B cell (primary cell): Measurements from ENCODE around the gene MED20. TPM values are rescaled to one million over a fixed set of nuclear protein-coding genes. Genes with fewer than 3 reads are reported as not detected.

Experiments used
- ATAC-seq: fragments of 200-7000 bp; cut with Tn5 transposase; one replicate; pipeline ENCODE4 v1.10.0; 2021; ENCODE audit warnings: low read depth, mild to moderate bottlenecking, moderate number of reproducible peaks, moderate library complexity
- CTCF ChIA-PET: fragments of 350-600 bp; sonication (Branson Sonifier 250); formaldehyde crosslinking; loops from one replicate; lab custom pipeline; 2021; ENCODE audit warnings: antibody characterized with exemption, inconsistent platforms; lab: Charles Lee
- POLR2A ChIA-PET: fragments of 350-600 bp; sonication (Branson Sonifier 250); formaldehyde crosslinking; loops from one replicate; lab custom pipeline; 2021; ENCODE audit warnings: antibody characterized with exemption; lab: Charles Lee
- DNase-seq: peaks from one replicate; pipeline ENCODE4 v3.0.0; 2013
- H2AFZ ChIP-seq: 2 replicates; pipeline ENCODE4 v1.6.1; 2012; ENCODE audit warnings: mild to moderate bottlenecking, low read depth, low read length; ENCODE audit not compliant: insufficient read depth, poor library complexity, severe bottlenecking
- H3K27ac ChIP-seq, 2 donors: 1 replicate in 1 of 2; 2 replicates in 1 of 2; pipeline ENCODE4 v1.5.1; 2012 to 2013; ENCODE audit warnings: low read length in 2 of 2, mild to moderate bottlenecking in 2 of 2, moderate library complexity in 1 of 2
- H3K27me3 ChIP-seq, 4 experiments: fragments of 200-600 bp in 1 of 4; sonication (generic) in 1 of 4; replicated peaks in 1 of 4; 1 replicate in 2 of 4; 2 replicates in 2 of 4; pipeline versions ENCODE4 v1.6.1 to v1.7.0; 2013 to 2016; ENCODE audit warnings: low read length in 3 of 4, mild to moderate bottlenecking in 2 of 4, mixed read lengths in 1 of 4, moderate library complexity in 1 of 4; ENCODE audit not compliant: insufficient read depth in 4 of 4, control insufficient read depth in 3 of 4; ENCODE audit errors: control extremely low read depth in 1 of 4
- H3K36me3 ChIP-seq, 2 experiments: replicated peaks in 1 of 2; 1 replicate in 1 of 2; 2 replicates in 1 of 2; pipeline versions ENCODE4 v1.6.1 to v1.7.1; 2013; ENCODE audit warnings: low read length in 1 of 2; ENCODE audit not compliant: insufficient read depth in 2 of 2, control insufficient read depth in 1 of 2; ENCODE audit errors: control extremely low read depth in 1 of 2, extremely low read depth in 1 of 2
- H3K4me1 ChIP-seq, 2 donors: fragments of 200-600 bp in 1 of 2; sonication (generic) in 1 of 2; 1 replicate in 1 of 2; 2 replicates in 1 of 2; pipeline versions ENCODE4 v1.5.1 to v1.6.1; 2013 to 2017; ENCODE audit warnings: low read length in 2 of 2; ENCODE audit not compliant: control insufficient read depth in 2 of 2, insufficient read depth in 2 of 2
- H3K4me2 ChIP-seq: replicated peaks from 2 replicates; pipeline ENCODE3; 2012; ENCODE audit warnings: mild to moderate bottlenecking, low read depth, low read length; ENCODE audit not compliant: poor library complexity, severe bottlenecking
- H3K4me3 ChIP-seq, 5 experiments: fragments of 200-600 bp in 1 of 5; sonication (generic) in 1 of 5; 1 replicate in 3 of 5; 2 replicates in 2 of 5; pipeline versions ENCODE4 v1.5.1 to v1.7.0; 2011 to 2016; ENCODE audit warnings: low read length in 4 of 5, mild to moderate bottlenecking in 4 of 5, low read depth in 2 of 5, control low read depth in 1 of 5, moderate library complexity in 1 of 5; ENCODE audit not compliant: insufficient read depth in 1 of 5; ENCODE audit errors: control extremely low read depth in 1 of 5, extremely low read depth in 1 of 5
- H3K79me2 ChIP-seq: fragments of 200-600 bp; sonication (generic); one replicate; pipeline ENCODE4 v1.6.0; 2016; ENCODE audit warnings: low read length; ENCODE audit not compliant: control insufficient read depth, insufficient read depth
- H3K9ac ChIP-seq: fragments of 200-600 bp; sonication (generic); 2 replicates; pipeline ENCODE4 v1.6.1; 2017; ENCODE audit warnings: mild to moderate bottlenecking, low read length, moderate library complexity
- H3K9me3 ChIP-seq, 3 donors: one replicate each; pipeline versions ENCODE4 v1.6.1 to v1.7.1; 2013; ENCODE audit warnings: low read length in 2 of 3; ENCODE audit not compliant: control insufficient read depth in 2 of 3, insufficient read depth in 1 of 3; ENCODE audit errors: control extremely low read depth in 1 of 3
- H4K20me1 ChIP-seq: 2 replicates; pipeline ENCODE4 v1.6.0; 2012; ENCODE audit warnings: mild to moderate bottlenecking, low read length; ENCODE audit not compliant: insufficient read depth, control insufficient read depth, poor library complexity, severe bottlenecking
- H3K27ac Mint-ChIP-seq: one replicate; pipeline ENCODE4 v1.8.0; 2021; ENCODE audit warnings: mixed read lengths
- H3K27me3 Mint-ChIP-seq: one replicate; pipeline ENCODE4 v1.8.0; 2021; ENCODE audit warnings: mixed read lengths
- H3K4me1 Mint-ChIP-seq: one replicate; pipeline ENCODE4 v1.8.0; 2021; ENCODE audit warnings: mixed read lengths
- H3K4me3 Mint-ChIP-seq: one replicate; pipeline ENCODE4 v1.8.0; 2021; ENCODE audit warnings: mixed read lengths
- H3K9me3 Mint-ChIP-seq: one replicate; pipeline ENCODE4 v1.8.0; 2022; ENCODE audit warnings: mixed read lengths; ENCODE audit not compliant: insufficient read depth
- CTCF ChIP-seq: fragments of 200-600 bp; IDR thresholded peaks from one replicate; pipeline ENCODE4 v1.8.0; 2022; ENCODE audit warnings: antibody characterized with exemption, mild to moderate bottlenecking
- EZH2 ChIP-seq: IDR thresholded peaks from 2 replicates; pipeline ENCODE4 v1.6.1; 2012; ENCODE audit warnings: borderline replicate concordance, low read depth, mild to moderate bottlenecking, moderate library complexity, low read length; ENCODE audit not compliant: insufficient read depth, poor library complexity, severe bottlenecking
- WGBS: methylation state at CpG from one replicate; pipeline ENCODE4 v1.1.5; 2013; ENCODE audit warnings: missing lambda C conversion rate; ENCODE audit not compliant: insufficient coverage; 5-methylcytosine and 5-hydroxymethylcytosine counted together
- intact Hi-C: fragments of 100-400 bp; cut with micrococcal nuclease; formaldehyde crosslinking; loops from one replicate; pipeline ENCODE4 v1.10.0; 2022
- polyA plus RNA-seq: library from polyadenylated mRNA; depleted of rRNA; stranded (reverse); fragments of >200 nt; gene quantifications from 2 replicates; pipeline ENCODE4 v1.2.3, GENCODE V29; 2012
- total RNA-seq, 2 donors: library from RNA; stranded (reverse); fragments of 120-200 nt in 1 of 2; gene quantifications; 1 replicate in 1 of 2; 2 replicates in 1 of 2; pipeline versions ENCODE4 v1.2.3 to v1.2.4, GENCODE V29; 2013 to 2022

The MED20 gene
- total and polyA plus RNA-seq, 2 donors (not counting 1 experiment from before 2014, with no cell fraction given): 4.6 to 18.2 TPM

DNA sequence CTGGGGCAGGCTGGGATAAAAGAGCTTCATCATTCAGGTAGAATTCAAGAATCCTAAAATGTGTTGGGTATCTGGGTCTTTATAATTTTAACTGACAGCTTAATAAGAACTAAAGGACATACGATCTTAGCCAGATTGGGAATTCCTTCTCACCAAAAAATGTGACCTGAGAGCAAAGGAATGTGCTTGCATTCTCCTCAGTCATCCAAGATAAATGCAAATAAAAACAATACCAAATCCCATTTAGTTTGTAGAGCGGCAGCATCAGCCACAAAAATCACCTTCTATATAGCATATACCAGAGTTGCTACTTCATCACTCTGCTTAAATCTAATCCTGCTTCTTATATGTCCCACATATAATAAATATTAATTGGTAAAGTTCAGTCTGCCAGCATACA lies 42.7 kb downstream of the MED20 start:
- no peaks in the 10 kb centered on the region for H3K36me3 ChIP-seq
- H3K4me3 Mint-ChIP-seq: no peak overlapping the region
- H3K4me3 ChIP-seq: no peak overlapping the region
- no peaks in the 10 kb centered on the region for H4K20me1 ChIP-seq
- no peak overlapping the region for H2AFZ ChIP-seq
- ChIA-PET POLR2A (interaction anchor here (0.6 to 0.7 kb wide), 2 partner anchors 17 to 147 kb away, joined by 3 to 5 read pairs; partner anchors contain the start of gene USP49), CTCF (no interaction called here)
- H3K79me2 ChIP-seq: no peaks in the 10 kb centered on the region
- no peak overlapping the region for H3K27ac Mint-ChIP-seq
- no peaks in the 10 kb centered on the region for H3K27me3 ChIP-seq
- DNase-seq (no peak), ATAC-seq (no peak)
- H3K9me3 Mint-ChIP-seq: no peaks in the 10 kb centered on the region
- no peak for TF ChIP-seq EZH2
- no peak for TF ChIP-seq CTCF
- H3K4me2 ChIP-seq: no peak overlapping the region
- WGBS: 100% methylated on average over 1 of the region's 2 CpGs
- intact Hi-C loops: no loop called here
- H3K4me1 ChIP-seq: peaks cover 0 to 2% of the 10 kb centered on the region in 2 donors
- no peak overlapping the region for H3K9ac ChIP-seq
- H3K4me1 Mint-ChIP-seq: peaks cover 8% of the 10 kb centered on the region
- H3K27ac ChIP-seq: no peak overlapping the region
- H3K9me3 ChIP-seq: no peaks in the 10 kb centered on the region
- H3K27me3 Mint-ChIP-seq: no peaks in the 10 kb centered on the region

DNA sequence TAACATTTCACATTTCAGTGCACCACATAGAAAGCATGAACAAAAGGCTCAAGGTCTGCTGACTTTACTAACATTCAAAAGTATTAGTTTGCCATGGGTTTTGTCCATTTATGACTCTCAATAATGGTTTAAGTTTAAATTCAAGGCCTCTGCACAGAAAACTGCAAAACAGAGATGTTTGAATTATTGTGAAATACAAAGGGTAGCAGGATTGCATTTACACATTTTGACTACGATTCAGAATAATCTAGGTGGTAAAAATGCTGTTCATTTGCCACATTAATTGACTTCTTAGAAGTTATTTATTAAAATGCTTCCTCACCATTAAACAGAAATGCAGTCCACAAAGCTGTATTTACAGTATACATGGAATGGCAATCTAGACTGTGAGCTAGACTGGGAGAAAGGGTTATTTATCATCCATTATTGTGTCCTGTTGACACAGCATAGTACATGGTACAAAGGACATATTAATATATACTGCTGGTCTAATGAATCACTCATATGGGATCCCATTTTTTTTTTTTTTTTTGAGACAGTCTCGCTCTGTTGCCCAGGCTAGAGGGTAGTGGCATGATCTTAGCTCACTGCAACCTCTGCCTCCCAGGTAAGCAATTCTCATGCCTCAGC lies 43.8 kb downstream of the MED20 start:
- POLR2A ChIA-PET: interaction anchor here (0.7 kb wide), 1 partner anchor 18 kb away, joined by 5 read pairs; the partner anchor contains the start of gene USP49

More for the DNA sequence above, 43.8 kb downstream of the MED20 start:
- ATAC-seq (no peak), DNase-seq (no peak)
- H3K4me2 ChIP-seq: no peak overlapping the region
- intact Hi-C loops: no loop called here
- no peaks in the 10 kb centered on the region for H4K20me1 ChIP-seq
- Mint-ChIP-seq H3K9me3 (no peaks in the 10 kb centered on the region), H3K4me1 (peaks cover 13% of the 10 kb centered on the region), H3K27me3 (no peaks in the 10 kb centered on the region), H3K4me3 (no peak overlapping the region), H3K27ac (no peak overlapping the region)
- H2AFZ ChIP-seq: no peak overlapping the region
- no peaks in the 10 kb centered on the region for H3K79me2 ChIP-seq
- H3K4me1 ChIP-seq: peaks cover 0 to 6% of the 10 kb centered on the region in 2 donors
- no peaks in the 10 kb centered on the region for H3K27me3 ChIP-seq
- no peak overlapping the region for H3K27ac ChIP-seq
- CTCF ChIA-PET: interaction anchor here (0.7 kb wide), 1 partner anchor 169 kb away, joined by 4 read pairs; no protein-coding TSS in a partner anchor
- H3K9ac ChIP-seq: no peak overlapping the region
- peaks cover 0 to 4% (median 0%) of the 10 kb centered on the region in 3 donors for H3K9me3 ChIP-seq
- no peak overlapping the region for H3K4me3 ChIP-seq
- TF ChIP-seq CTCF (no peak), EZH2 (no peak)
- no CpG with 5 or more reads among the region's 2 CpGs for WGBS
- H3K36me3 ChIP-seq: no peaks in the 10 kb centered on the region
